Tibial nerve (tissue), 3 donors: ENCODE results near the gene AGPAT3.

ENCODE experiments used
- POLR2A ChIP-seq, 2 donors: fragments of 450-650 bp; IDR thresholded peaks; one replicate each; pipeline ENCODE4 v1.6.1; 2017; ENCODE audit warnings: antibody characterized with exemption in 2 of 2, mild to moderate bottlenecking in 2 of 2, moderate library complexity in 2 of 2
- TF ChIP-seq, protein P1 (sequence below), 5 experiments: fragments of 200-600 bp in 3 of 5; fragments of 450-650 bp in 2 of 5; sonication (generic) in 3 of 5; IDR thresholded peaks; one replicate each; pipeline ENCODE4 v1.5.1; 2016 to 2019; ENCODE audit warnings: antibody characterized with exemption in 5 of 5, mild to moderate bottlenecking in 3 of 5, moderate library complexity in 2 of 5

DNA sequence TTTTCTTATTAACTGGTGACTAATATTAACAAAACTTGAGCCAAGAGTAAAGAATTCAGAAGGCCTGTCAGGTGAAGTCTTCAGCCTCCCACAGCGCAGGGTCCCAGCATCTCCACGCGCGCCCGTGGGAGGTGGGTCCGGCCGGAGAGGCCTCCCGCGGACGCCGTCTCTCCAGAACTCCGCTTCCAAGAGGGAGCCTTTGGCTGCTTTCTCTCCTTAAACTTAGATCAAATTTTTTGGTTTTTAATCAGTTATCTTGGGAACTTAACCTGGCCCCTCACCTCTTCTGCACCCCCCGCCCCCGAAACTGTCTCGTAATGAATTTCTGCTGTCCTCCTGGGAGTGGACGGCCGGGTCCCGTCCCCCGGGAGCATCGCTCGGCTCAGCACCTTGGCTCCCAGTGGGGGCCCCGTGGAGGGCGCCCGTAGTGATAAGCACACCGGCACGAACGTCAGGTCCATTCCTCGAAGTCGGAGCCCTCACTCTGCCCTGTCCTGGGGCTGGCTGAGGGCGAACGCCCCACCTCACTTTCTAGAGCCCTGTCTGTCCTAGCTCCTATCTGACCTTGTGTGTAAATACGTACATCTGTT, 117.6 kb downstream of the AGPAT3 start:
- no peak for TF ChIP-seq POLR2A (IDR thresholded peaks at IDR 0.05)
- TF ChIP-seq, protein P1, sequence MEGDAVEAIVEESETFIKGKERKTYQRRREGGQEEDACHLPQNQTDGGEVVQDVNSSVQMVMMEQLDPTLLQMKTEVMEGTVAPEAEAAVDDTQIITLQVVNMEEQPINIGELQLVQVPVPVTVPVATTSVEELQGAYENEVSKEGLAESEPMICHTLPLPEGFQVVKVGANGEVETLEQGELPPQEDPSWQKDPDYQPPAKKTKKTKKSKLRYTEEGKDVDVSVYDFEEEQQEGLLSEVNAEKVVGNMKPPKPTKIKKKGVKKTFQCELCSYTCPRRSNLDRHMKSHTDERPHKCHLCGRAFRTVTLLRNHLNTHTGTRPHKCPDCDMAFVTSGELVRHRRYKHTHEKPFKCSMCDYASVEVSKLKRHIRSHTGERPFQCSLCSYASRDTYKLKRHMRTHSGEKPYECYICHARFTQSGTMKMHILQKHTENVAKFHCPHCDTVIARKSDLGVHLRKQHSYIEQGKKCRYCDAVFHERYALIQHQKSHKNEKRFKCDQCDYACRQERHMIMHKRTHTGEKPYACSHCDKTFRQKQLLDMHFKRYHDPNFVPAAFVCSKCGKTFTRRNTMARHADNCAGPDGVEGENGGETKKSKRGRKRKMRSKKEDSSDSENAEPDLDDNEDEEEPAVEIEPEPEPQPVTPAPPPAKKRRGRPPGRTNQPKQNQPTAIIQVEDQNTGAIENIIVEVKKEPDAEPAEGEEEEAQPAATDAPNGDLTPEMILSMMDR (IDR thresholded peaks at IDR 0.05): no peak
